IMR-90 (cell line): ENCODE results near the gene DENND1A. TPM values are rescaled to one million over a fixed set of nuclear protein-coding genes. Genes with fewer than 3 reads are reported as not detected.

Source experiments
- ATAC-seq: fragments of 200-7000 bp; cut with Tn5 transposase; 2 replicates; pipeline ENCODE4 v1.9.1; 2020; ENCODE audit warnings: low read depth, mild to moderate bottlenecking, moderate library complexity
- BruUV-seq: library from RNA; stranded (reverse); fragments of 400-500 nt; replicated peaks from 2 replicates; lab custom pipeline; 2021; lab: Mats Ljungman, UMichigan
- CTCF ChIA-PET: fragments of 300-600 bp; formaldehyde crosslinking; extraction: SDS; loops from one replicate; lab custom pipeline; 2021; ENCODE audit warnings: antibody characterized with exemption; lab: Yijun Ruan, JAX
- POLR2A ChIA-PET: fragments of 300-600 bp; sonication (Branson Sonifier 250); formaldehyde crosslinking; loops from one replicate; lab custom pipeline; 2022; ENCODE audit warnings: antibody characterized with exemption; ENCODE audit not compliant: unreplicated experiment; lab: Charles Lee
- DNase-seq: peaks from one replicate; pipeline ENCODE4 v3.0.0; 2013
- H2AFZ ChIP-seq: replicated peaks from 2 replicates; pipeline ENCODE3; 2013; ENCODE audit warnings: low read length, mild to moderate bottlenecking; ENCODE audit not compliant: poor library complexity
- H2AK5ac ChIP-seq: 2 replicates; pipeline ENCODE4 v1.6.1; 2013; ENCODE audit warnings: low read depth, low read length, inconsistent platforms
- H2AK9ac ChIP-seq: replicated peaks from 2 replicates; pipeline ENCODE3; 2013; ENCODE audit warnings: mild to moderate bottlenecking, low read depth, low read length, moderate library complexity; ENCODE audit not compliant: poor library complexity
- H2BK120ac ChIP-seq: 2 replicates; pipeline ENCODE4 v1.6.1; 2013; ENCODE audit warnings: low read depth, low read length, inconsistent platforms
- H2BK15ac ChIP-seq: 3 replicates; pipeline ENCODE4 v1.6.1; 2013; ENCODE audit warnings: low read depth, low read length, inconsistent platforms
- H2BK20ac ChIP-seq: 2 replicates; pipeline ENCODE4 v1.6.1; 2013; ENCODE audit warnings: low read depth, mild to moderate bottlenecking, inconsistent platforms, low read length, moderate library complexity
- H2BK5ac ChIP-seq: 2 replicates; pipeline ENCODE4 v1.6.1; 2013; ENCODE audit warnings: mild to moderate bottlenecking, low read depth, low read length, inconsistent platforms; ENCODE audit not compliant: poor library complexity, severe bottlenecking
- H3K14ac ChIP-seq: replicated peaks from 2 replicates; pipeline ENCODE4 v1.6.1; 2013; ENCODE audit warnings: low read depth, low read length, inconsistent platforms
- H3K18ac ChIP-seq: 2 replicates; pipeline ENCODE4 v1.6.1; 2013; ENCODE audit warnings: low read depth, low read length, control low read depth
- H3K23ac ChIP-seq: 2 replicates; pipeline ENCODE4 v1.6.1; 2013; ENCODE audit warnings: low read depth, low read length, inconsistent platforms
- H3K27ac ChIP-seq: 2 replicates; pipeline ENCODE4 v1.5.1; 2013; ENCODE audit warnings: mild to moderate bottlenecking, control low read depth, low read length; ENCODE audit not compliant: insufficient read depth
- H3K27me3 ChIP-seq: 2 replicates; pipeline ENCODE4 v1.6.1; 2013; ENCODE audit warnings: low read length; ENCODE audit not compliant: control insufficient read depth, insufficient read depth
- H3K36me3 ChIP-seq: 2 replicates; pipeline ENCODE4 v1.6.1; 2013; ENCODE audit warnings: low read length, mixed read lengths; ENCODE audit not compliant: control insufficient read depth, insufficient read depth
- H3K4ac ChIP-seq: 2 replicates; pipeline ENCODE4 v1.6.1; 2013; ENCODE audit warnings: low read depth, low read length, inconsistent platforms
- H3K4me1 ChIP-seq: 2 replicates; pipeline ENCODE4 v1.6.1; 2013; ENCODE audit warnings: low read length, mixed read lengths; ENCODE audit not compliant: control insufficient read depth, insufficient read depth
- H3K4me2 ChIP-seq: 2 replicates; pipeline ENCODE4 v1.6.1; 2013; ENCODE audit warnings: low read depth, mild to moderate bottlenecking, control low read depth, low read length, moderate library complexity
- H3K4me3 ChIP-seq: 2 replicates; pipeline ENCODE4 v1.5.1; 2013; ENCODE audit warnings: low read depth, mild to moderate bottlenecking, control low read depth, low read length, moderate library complexity; ENCODE audit not compliant: insufficient read depth
- H3K56ac ChIP-seq: 2 replicates; pipeline ENCODE4 v1.6.1; 2013; ENCODE audit warnings: low read length, inconsistent platforms; ENCODE audit not compliant: insufficient read depth; ENCODE audit errors: extremely low read depth
- H3K79me1 ChIP-seq, 2 experiments: 2 replicates each; pipeline ENCODE4 v1.6.1; 2013; ENCODE audit warnings: low read length in 2 of 2, inconsistent platforms in 1 of 2, low read depth in 1 of 2
- H3K9ac ChIP-seq: 2 replicates; pipeline ENCODE4 v1.6.1; 2013; ENCODE audit warnings: low read depth, low read length, control low read depth
- H3K9me1 ChIP-seq: 2 replicates; pipeline ENCODE4 v1.6.1; 2013; ENCODE audit warnings: low read length, inconsistent platforms; ENCODE audit not compliant: insufficient read depth
- H3K9me3 ChIP-seq: 2 replicates; pipeline ENCODE4 v1.6.1; 2013; ENCODE audit warnings: low read length; ENCODE audit not compliant: control insufficient read depth, insufficient read depth
- H4K20me1 ChIP-seq: 2 replicates; pipeline ENCODE4 v1.6.1; 2013; ENCODE audit warnings: low read length, inconsistent platforms; ENCODE audit not compliant: insufficient read depth
- H4K5ac ChIP-seq: 2 replicates; pipeline ENCODE4 v1.6.1; 2013; ENCODE audit warnings: mild to moderate bottlenecking, low read depth, low read length, control low read depth
- H4K8ac ChIP-seq, 2 experiments: 2 replicates each; pipeline ENCODE4 v1.6.1; 2013; ENCODE audit warnings: low read depth in 2 of 2, low read length in 2 of 2, control low read depth in 1 of 2, inconsistent platforms in 1 of 2
- H4K91ac ChIP-seq: 2 replicates; pipeline ENCODE4 v1.6.1; 2013; ENCODE audit warnings: low read depth, low read length, inconsistent platforms; ENCODE audit not compliant: insufficient read depth
- CHD1 ChIP-seq: IDR thresholded peaks from 2 replicates; pipeline ENCODE4 v1.6.1; 2012; ENCODE audit warnings: low read depth, low read length, improper control_type of control experiment
- ELK1 ChIP-seq: fragments of 150-350 bp; IDR thresholded peaks from 2 replicates; pipeline ENCODE4 v1.6.1; 2016; ENCODE audit warnings: low read depth, mild to moderate bottlenecking, low read length, moderate library complexity, borderline replicate concordance
- MAFK ChIP-seq: IDR thresholded peaks from 2 replicates; pipeline ENCODE4 v1.6.1; 2012; ENCODE audit warnings: low read depth, low read length, improper control_type of control experiment
- RFX5 ChIP-seq: IDR thresholded peaks from 2 replicates; pipeline ENCODE4 v1.8.0; 2012; ENCODE audit warnings: low read depth, mild to moderate bottlenecking, low read length, moderate library complexity
- SMC3 ChIP-seq: fragments of 150-350 bp; IDR thresholded peaks from 2 replicates; pipeline ENCODE4 v1.6.1; 2016; ENCODE audit warnings: low read depth, mild to moderate bottlenecking, antibody characterized with exemption, low read length, moderate library complexity
- WGBS, 2 experiments: methylation state at CpG; one replicate each; pipeline versions ENCODE4 v1.1.5 to v1.1.7; 2013; ENCODE audit warnings: missing lambda C conversion rate in 2 of 2; ENCODE audit not compliant: insufficient read length in 1 of 2; ENCODE audit errors: extremely low coverage in 2 of 2; 5-methylcytosine and 5-hydroxymethylcytosine counted together
- dilution Hi-C: fragments of 300-500 bp; cut with HindIII; formaldehyde crosslinking; loops from one replicate; pipeline ENCODE4 v1.14.3; 2018; ENCODE audit warnings: low sequenced_read_pairs; ENCODE audit not compliant: unreplicated experiment
- in situ Hi-C: fragments of 300-500 bp; cut with MboI; formaldehyde crosslinking; loops from 3 replicates; pipeline ENCODE4 v1.14.3; 2019; ENCODE audit warnings: low sequenced_read_pairs, inconsistent platforms, mixed read lengths
- intact Hi-C: fragments of 100-400 bp; cut with micrococcal nuclease; formaldehyde crosslinking; loops from 2 replicates; pipeline ENCODE4 v1.10.0; 2022
- polyA plus RNA-seq, 3 experiments: library from polyadenylated mRNA; depleted of rRNA; stranded (reverse); fragments of >200 nt; gene quantifications; 2 replicates each; pipeline ENCODE4 v1.2.3, GENCODE V29; 2012; ENCODE audit warnings: low replicate concordance in 1 of 3
- total RNA-seq: library from RNA; depleted of rRNA; stranded (reverse); fragments of >200 nt; gene quantifications from 2 replicates; pipeline ENCODE4 v1.2.3, GENCODE V29; 2012
- TF ChIP-seq, protein P1 (sequence below): conservative IDR thresholded peaks from 2 replicates; pipeline ENCODE4 v1.5.1; 2012; ENCODE audit warnings: mild to moderate bottlenecking, low read depth, low read length, improper control_type of control experiment
- TF ChIP-seq, protein P2 (sequence below): fragments of 150-350 bp; IDR thresholded peaks from 2 replicates; pipeline ENCODE4 v1.6.1; 2017; ENCODE audit warnings: mild to moderate bottlenecking, antibody characterized with exemption, low read length, low read depth

Gene DENND1A
- total and polyA plus RNA-seq, 2 of the 4 experiments (the other 2 are of a cell fraction) = 21.4 to 27.6 TPM

GRCh38 chr9:123696476-123696875 is 233.4 kb downstream of the DENND1A start:
- Histone ChIP-seq H3K27me3 (no peaks in the 10 kb centered on the region), H2BK5ac (no peak overlapping the region), H3K4me1 (0 out of 2 replicates have a peak, but pooled peaks cover 2% of the 10 kb centered on the region), H3K14ac (no peak overlapping the region), H3K4me3 (no peak overlapping the region), H2AFZ (no peak overlapping the region), H3K56ac (no peak overlapping the region), H3K4me2 (peak overlapping the region; percentile 26; the same call in 1 of the 2 replicates), H3K9me3 (peaks cover 2% of the 10 kb centered on the region; the same call in 1 of the 2 replicates), H3K9me1 (no peaks in the 10 kb centered on the region), H2AK5ac (no peak overlapping the region), H4K5ac (no peak overlapping the region), H3K79me1 (no peaks in the 10 kb centered on the region), H3K9ac (no peak overlapping the region), H3K18ac (no peak overlapping the region), H3K23ac (no peak overlapping the region), H4K91ac (no peak overlapping the region), H3K36me3 (no peaks in the 10 kb centered on the region), H2AK9ac (no peak overlapping the region), H2BK20ac (no peak overlapping the region), H4K20me1 (no peaks in the 10 kb centered on the region), H2BK15ac (no peak overlapping the region), H2BK120ac (no peak overlapping the region), H4K8ac (no peak overlapping the region), H3K4ac (no peak overlapping the region), H3K27ac (no peak overlapping the region)
- CTCF ChIA-PET = interaction anchor here (0.6 kb wide), 1 partner anchor 200 kb away, joined by 4 read pairs; no protein-coding TSS in a partner anchor
- POLR2A ChIA-PET = no interaction called here
- ATAC-seq = peak; percentile 72
- TF ChIP-seq, protein P1, sequence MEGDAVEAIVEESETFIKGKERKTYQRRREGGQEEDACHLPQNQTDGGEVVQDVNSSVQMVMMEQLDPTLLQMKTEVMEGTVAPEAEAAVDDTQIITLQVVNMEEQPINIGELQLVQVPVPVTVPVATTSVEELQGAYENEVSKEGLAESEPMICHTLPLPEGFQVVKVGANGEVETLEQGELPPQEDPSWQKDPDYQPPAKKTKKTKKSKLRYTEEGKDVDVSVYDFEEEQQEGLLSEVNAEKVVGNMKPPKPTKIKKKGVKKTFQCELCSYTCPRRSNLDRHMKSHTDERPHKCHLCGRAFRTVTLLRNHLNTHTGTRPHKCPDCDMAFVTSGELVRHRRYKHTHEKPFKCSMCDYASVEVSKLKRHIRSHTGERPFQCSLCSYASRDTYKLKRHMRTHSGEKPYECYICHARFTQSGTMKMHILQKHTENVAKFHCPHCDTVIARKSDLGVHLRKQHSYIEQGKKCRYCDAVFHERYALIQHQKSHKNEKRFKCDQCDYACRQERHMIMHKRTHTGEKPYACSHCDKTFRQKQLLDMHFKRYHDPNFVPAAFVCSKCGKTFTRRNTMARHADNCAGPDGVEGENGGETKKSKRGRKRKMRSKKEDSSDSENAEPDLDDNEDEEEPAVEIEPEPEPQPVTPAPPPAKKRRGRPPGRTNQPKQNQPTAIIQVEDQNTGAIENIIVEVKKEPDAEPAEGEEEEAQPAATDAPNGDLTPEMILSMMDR = no peak
- TF ChIP-seq RFX5 (no peak), MAFK (peak; percentile 44; the same call in 1 of the 2 replicates), ELK1 (no peak), SMC3 (no peak), CHD1 (no peak)
- TF ChIP-seq, protein P2, sequence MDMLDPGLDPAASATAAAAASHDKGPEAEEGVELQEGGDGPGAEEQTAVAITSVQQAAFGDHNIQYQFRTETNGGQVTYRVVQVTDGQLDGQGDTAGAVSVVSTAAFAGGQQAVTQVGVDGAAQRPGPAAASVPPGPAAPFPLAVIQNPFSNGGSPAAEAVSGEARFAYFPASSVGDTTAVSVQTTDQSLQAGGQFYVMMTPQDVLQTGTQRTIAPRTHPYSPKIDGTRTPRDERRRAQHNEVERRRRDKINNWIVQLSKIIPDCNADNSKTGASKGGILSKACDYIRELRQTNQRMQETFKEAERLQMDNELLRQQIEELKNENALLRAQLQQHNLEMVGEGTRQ = no peak
- intact Hi-C loops = loop anchor here (5.0 kb wide), 1 partner anchor 46 kb away; no protein-coding TSS in a partner anchor
- BruUV-seq = no TSS peak
- DNase-seq = peak; percentile 32
- dilution Hi-C loops = no loop called here
- in situ Hi-C loops = no loop called here
- WGBS, 2 experiments = no CpG with 5 or more reads among the region's 4 CpGs
